HG02763 (cell line): ENCODE results near the gene JDP2.

Source experiments
- ATAC-seq: cut with Tn5 transposase; IDR thresholded peaks from one replicate; pipeline ENCODE4 v1.9.1; 2021; ENCODE audit warnings: mild to moderate bottlenecking, moderate library complexity; ENCODE audit not compliant: unreplicated experiment

JDP2 gene

GRCh38 chr14:75409316-75410205, 18.3 kb upstream of the JDP2 start:
- no peak for ATAC-seq

DNA sequence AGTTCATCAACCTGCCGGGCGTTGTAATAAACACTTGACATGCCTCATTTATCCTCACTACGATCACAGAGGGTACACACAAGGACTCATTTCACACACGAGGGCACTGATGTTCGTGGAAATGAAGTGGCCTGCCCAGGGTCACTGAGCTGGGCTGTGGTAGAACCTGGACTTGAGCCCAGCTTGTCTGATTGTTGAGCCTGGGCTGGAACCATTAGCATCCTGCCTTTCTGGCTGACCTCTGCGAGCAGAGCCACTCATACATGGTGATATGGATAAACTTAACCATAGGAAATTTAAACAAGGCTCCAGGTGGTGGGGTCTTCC, 16.6 kb upstream of the JDP2 start:
- no peak for ATAC-seq

GRCh38 chr14:75413013-75413412, 14.8 kb upstream of the JDP2 start:
- no peak for ATAC-seq

- ATAC-seq: no peak
These were observed 10.1 kb upstream of the JDP2 start for GRCh38 chr14:75417674-75418073.

DNA sequence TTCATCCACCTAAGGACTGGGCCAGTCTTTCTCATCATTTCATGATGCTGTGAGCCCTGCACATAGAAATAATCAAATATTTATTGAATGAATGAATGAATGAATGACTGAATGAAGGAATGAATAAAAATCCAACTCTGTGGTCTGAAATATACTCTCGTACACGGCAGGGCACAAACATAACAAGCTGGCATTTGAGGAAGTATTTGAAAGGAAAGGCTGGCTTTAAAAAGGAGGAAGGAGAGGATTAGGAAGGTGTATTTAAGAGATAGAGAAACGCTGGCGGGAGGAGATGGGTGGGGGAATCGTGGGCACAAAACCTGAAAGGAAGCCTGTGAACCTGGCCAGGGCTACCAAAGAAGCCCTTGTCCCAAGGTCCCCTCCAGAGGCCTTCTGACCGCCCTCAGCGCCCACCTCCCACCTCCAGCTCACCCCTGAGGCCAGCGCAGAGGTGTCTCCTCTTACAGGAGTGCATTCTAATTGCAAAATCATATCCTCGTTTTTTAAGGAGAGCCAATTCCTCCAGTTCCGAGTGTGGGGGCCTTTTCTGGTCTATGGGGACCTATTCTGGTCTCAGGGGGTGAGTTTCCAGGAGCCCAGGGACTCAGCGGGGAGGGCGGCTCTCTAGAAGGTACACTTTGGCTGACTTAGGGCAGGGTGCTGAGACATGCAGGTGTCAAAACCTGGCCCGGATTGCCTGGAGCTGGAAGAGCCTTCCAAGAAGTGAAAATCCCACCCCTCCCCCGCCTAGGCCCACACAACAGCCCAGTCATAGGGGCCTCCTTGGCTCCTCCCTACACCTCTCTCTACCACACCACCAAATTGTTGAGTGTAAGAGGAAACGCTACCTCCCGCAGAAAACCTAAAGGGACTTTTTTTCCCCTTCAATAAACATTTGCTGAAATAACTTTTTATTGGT, 8.7 kb upstream of the JDP2 start:
- ATAC-seq: peak; percentile 58

- ATAC-seq: no peak
These were observed 5.7 kb upstream of the JDP2 start for GRCh38 chr14:75422169-75422568.

- ATAC-seq: no peak
These were observed 3.3 kb upstream of the JDP2 start for GRCh38 chr14:75424496-75424895.

DNA sequence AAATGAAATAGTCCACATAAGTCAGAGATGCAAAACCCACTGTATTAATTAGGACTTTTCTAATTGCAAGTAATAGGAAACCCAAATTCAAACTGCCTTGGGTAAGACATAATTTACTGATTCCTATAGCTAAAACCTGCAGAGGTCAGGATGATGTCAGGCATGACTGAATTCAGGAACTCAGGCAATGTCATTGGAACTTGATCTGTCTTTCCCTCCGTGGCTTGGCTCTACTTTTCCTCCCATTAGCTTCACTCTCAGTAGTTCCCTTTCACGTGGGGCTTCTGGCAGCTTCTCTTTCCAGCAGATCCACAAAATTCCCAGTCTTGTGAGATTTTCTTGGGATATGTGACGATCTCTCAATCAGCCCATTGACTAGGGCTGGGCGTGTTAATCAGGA, 2.4 kb upstream of the JDP2 start:
- no peak for ATAC-seq

GRCh38 chr14:75426332-75427125, 1.3 kb upstream of the JDP2 start:
- ATAC-seq: peak; percentile 42

DNA sequence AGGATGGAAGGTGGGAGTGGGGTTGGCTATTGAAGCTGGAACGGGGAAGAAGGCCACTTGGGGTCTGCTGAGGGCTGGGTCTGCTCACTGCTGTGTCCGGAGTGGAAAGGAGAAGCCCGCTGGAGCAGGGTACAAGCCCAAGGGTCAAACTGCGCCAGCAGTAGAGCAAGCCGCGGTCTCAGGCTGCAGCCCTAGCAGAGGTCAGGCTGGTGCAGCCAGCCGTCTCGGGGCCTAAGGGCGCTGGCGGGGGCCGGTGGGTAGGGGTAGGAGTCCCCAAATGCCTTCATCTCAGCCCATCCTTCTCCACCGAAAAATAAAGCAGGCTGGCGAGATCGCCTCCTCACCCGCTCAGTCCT, 718 bp upstream of the JDP2 start:
- peak; percentile 31 for ATAC-seq

DNA sequence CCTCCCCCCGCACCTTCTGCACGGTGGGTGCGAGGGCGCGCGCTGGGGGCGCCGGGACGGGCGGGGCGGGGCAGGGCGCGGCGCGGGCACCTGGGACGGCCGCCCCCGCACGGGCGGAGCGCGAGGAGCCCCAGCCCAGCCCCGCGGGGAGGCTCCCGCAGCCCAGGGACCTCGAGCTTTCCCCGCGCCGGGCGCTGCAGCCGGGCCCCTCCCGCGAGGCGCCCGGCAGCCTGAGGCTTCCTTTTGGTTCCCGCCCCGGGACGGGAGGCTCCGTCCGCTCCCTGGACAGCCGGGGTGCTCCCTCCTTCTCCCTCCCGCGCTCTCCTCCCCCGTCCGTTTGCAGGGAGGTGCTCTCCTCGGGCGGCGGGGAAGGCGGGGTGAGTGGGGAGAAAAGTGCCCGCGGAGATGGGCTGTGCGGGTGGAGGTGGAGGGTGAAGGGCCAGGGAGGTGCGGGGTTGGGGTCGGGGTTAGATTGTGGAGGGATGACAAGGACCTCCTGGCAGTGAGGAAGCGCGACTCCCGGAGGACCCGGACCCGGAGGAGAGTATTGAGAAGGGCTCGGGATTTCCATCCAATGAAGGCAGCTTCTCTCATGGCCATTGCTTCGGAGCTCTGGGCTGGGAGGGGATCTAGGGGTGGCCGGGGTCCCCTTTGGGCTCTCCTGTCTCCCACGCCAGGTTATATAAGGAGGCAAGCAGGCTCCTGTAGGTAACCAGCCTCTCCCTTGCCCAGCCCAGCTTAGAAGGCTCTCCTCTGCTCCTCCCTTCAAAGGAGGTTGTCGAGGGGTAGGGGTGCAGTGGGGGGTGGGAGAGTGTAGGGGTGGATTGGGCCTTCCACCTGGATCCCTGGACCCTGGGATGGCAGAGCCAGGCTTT, 645 bp downstream of the JDP2 start:
- ATAC-seq: peak; percentile 28

GRCh38 chr14:75429562-75429961, 1.7 kb downstream of the JDP2 start:
- no peak for ATAC-seq

GRCh38 chr14:75430116-75430515, 2.3 kb downstream of the JDP2 start:
- ATAC-seq: no peak

DNA sequence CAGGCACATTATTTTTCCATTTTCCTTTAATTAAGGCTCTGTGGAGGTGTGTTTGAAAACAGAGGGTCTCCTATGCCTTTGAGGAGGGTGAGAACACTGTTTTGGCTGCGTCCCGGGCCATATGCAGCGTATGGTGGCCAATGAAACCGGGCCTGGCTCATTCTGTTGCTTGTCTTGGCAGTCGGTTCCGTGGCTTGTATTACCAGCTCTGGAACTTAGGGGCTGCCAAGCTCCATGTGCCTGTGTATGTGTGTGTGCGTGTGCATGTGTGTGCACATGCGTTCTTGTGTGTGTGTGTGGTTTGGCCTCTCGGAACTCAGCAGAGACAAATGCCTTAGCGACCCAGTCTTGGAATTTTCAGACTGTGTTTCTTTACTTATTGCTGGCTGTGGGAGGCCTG, 2.7 kb downstream of the JDP2 start:
- no peak for ATAC-seq

GRCh38 chr14:75430976-75431375, 3.2 kb downstream of the JDP2 start:
- ATAC-seq: no peak

DNA sequence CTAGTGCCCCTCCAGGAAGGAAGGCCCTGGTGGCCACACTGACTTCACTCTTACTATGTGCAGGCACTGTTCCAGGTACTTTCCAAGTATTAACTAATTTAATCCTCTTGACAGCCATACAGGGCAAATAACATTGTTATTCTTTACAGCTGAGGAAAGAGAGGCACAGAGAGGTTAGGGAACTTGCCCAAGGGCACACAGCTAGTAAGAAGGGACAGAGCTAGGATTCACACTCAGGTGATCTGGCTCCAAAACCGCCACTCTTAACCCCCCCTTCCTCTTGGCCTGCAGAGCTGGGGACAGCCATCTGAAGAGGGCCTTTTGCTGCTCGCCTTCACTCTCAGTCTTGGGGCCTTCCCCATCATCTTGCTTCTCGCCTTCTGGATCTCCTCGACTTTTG, 4.0 kb downstream of the JDP2 start:
- ATAC-seq: no peak

GRCh38 chr14:75432411-75432810, 4.6 kb downstream of the JDP2 start:
- ATAC-seq: no peak

- no peak for ATAC-seq
These were observed 5.8 kb downstream of the JDP2 start for GRCh38 chr14:75433631-75434071.

- ATAC-seq: no peak
These were observed 6.5 kb downstream of the JDP2 start for GRCh38 chr14:75434138-75434889.

- no peak for ATAC-seq
These were observed 7.0 kb downstream of the JDP2 start for GRCh38 chr14:75434890-75435248.
